Neural progenitor cell (in vitro differentiated cells): ENCODE results near the gene MTFR2. TPM values are rescaled to one million over a fixed set of nuclear protein-coding genes. Genes with fewer than 3 reads are reported as not detected.

Source experiments
- DNase-seq: peaks from one replicate; pipeline ENCODE4 v3.0.0-alpha.2; 2016; ENCODE audit warnings: low spot score
- H2AFZ ChIP-seq: fragments of 200-600 bp; sonication (generic); replicated peaks from 2 replicates; pipeline ENCODE4 v1.6.1; 2016; ENCODE audit warnings: antibody characterized with exemption
- H3F3A ChIP-seq: fragments of 200-600 bp; sonication (generic); 2 replicates; pipeline ENCODE4 v1.6.1; 2016; ENCODE audit warnings: antibody characterized with exemption, low read depth
- H3K27ac ChIP-seq: fragments of 200-600 bp; sonication (generic); 2 replicates; pipeline ENCODE4 v1.5.1; 2016; ENCODE audit warnings: mild to moderate bottlenecking
- H3K27me3 ChIP-seq: fragments of 200-600 bp; sonication (generic); 2 replicates; pipeline ENCODE4 v1.6.1; 2016; ENCODE audit warnings: mild to moderate bottlenecking, moderate library complexity
- H3K36me3 ChIP-seq: fragments of 200-600 bp; sonication (generic); 2 replicates; pipeline ENCODE4 v1.5.1; 2016
- H3K4me1 ChIP-seq: fragments of 200-600 bp; sonication (generic); 2 replicates; pipeline ENCODE4 v1.6.1; 2016; ENCODE audit warnings: mixed run types
- H3K4me2 ChIP-seq: fragments of 200-600 bp; sonication (generic); 2 replicates; pipeline ENCODE4 v1.6.1; 2016
- H3K4me3 ChIP-seq: fragments of 200-600 bp; sonication (generic); 2 replicates; pipeline ENCODE4 v1.5.1; 2016
- H3K79me2 ChIP-seq: fragments of 200-600 bp; sonication (generic); 2 replicates; pipeline ENCODE4 v1.6.1; 2016; ENCODE audit warnings: low read depth
- H3K9ac ChIP-seq: fragments of 200-600 bp; sonication (generic); 2 replicates; pipeline ENCODE4 v1.6.1; 2016
- H3K9me3 ChIP-seq: fragments of 200-600 bp; sonication (generic); 2 replicates; pipeline ENCODE4 v1.5.1; 2016; ENCODE audit warnings: low read depth
- H4K20me1 ChIP-seq: fragments of 200-600 bp; sonication (generic); 2 replicates; pipeline ENCODE4 v1.6.1; 2016; ENCODE audit warnings: low read depth
- H3K27ac Mint-ChIP-seq: 3 replicates; pipeline ENCODE4 v1.8.0; 2021; ENCODE audit warnings: mixed read lengths
- H3K27me3 Mint-ChIP-seq: 2 replicates; pipeline ENCODE4 v1.8.0; 2022; ENCODE audit warnings: low read depth, mild to moderate bottlenecking, inconsistent platforms, moderate library complexity, mixed read lengths; ENCODE audit not compliant: insufficient read depth
- H3K36me3 Mint-ChIP-seq: 3 replicates; pipeline ENCODE4 v1.8.0; 2021; ENCODE audit warnings: mixed read lengths
- H3K4me1 Mint-ChIP-seq: 3 replicates; pipeline ENCODE4 v1.8.0; 2021; ENCODE audit warnings: mixed read lengths
- H3K4me3 Mint-ChIP-seq: 3 replicates; pipeline ENCODE4 v1.8.0; 2021; ENCODE audit warnings: mild to moderate bottlenecking, moderate library complexity, mixed read lengths
- H3K9me3 Mint-ChIP-seq: 3 replicates; pipeline ENCODE4 v1.8.0; 2020; ENCODE audit warnings: mixed read lengths
- EZH2 ChIP-seq: fragments of 200-600 bp; sonication (generic); IDR thresholded peaks from 2 replicates; pipeline ENCODE4 v1.6.1; 2017; ENCODE audit warnings: antibody characterized with exemption, mild to moderate bottlenecking, moderate library complexity
- EZH2phosphoT487 ChIP-seq: fragments of 200-600 bp; sonication (generic); IDR thresholded peaks from 2 replicates; pipeline ENCODE4 v1.6.1; 2017; ENCODE audit warnings: antibody characterized with exemption
- total RNA-seq: library from RNA; depleted of rRNA; stranded (reverse); fragments of >200 nt; gene quantifications from 2 replicates; pipeline ENCODE4 v1.2.3, GENCODE V29; 2015; ENCODE audit warnings: low replicate concordance
- TF ChIP-seq, protein P1 (sequence below): fragments of 200-600 bp; sonication (generic); IDR thresholded peaks from 2 replicates; pipeline ENCODE4 v1.5.1; 2017; ENCODE audit warnings: antibody characterized with exemption, mild to moderate bottlenecking

Gene MTFR2
- total RNA-seq, 1 donor from 2014 or later = 12.6 TPM

DNA sequence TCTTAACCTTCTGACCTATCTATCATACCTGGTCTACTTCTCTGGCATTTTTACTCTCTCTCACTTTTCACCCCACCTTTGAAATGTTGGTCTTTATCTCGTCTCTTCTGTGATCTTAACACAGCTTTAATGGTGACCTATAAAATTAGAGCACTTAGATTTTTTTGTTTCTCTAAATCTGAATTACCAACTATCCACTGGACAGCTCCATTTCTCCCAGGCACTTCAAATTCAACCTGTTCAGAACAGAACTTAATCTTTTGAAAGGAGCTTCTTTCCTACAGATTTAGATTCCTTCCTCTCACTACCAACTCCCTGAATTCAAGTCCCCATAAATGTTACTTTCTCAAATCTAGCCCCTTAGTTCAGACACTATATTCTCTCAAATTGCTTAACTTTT, 15.0 kb upstream of the MTFR2 start:
- peaks cover 82% of the 10 kb centered on the region for H3K36me3 ChIP-seq
- no peaks in the 10 kb centered on the region for H3K27me3 ChIP-seq
- peaks cover 83% of the 10 kb centered on the region for H4K20me1 ChIP-seq
- peaks cover 34% of the 10 kb centered on the region for H3K36me3 Mint-ChIP-seq
- TF ChIP-seq EZH2phosphoT487 (no peak), EZH2 (no peak)
- TF ChIP-seq, protein P1, sequence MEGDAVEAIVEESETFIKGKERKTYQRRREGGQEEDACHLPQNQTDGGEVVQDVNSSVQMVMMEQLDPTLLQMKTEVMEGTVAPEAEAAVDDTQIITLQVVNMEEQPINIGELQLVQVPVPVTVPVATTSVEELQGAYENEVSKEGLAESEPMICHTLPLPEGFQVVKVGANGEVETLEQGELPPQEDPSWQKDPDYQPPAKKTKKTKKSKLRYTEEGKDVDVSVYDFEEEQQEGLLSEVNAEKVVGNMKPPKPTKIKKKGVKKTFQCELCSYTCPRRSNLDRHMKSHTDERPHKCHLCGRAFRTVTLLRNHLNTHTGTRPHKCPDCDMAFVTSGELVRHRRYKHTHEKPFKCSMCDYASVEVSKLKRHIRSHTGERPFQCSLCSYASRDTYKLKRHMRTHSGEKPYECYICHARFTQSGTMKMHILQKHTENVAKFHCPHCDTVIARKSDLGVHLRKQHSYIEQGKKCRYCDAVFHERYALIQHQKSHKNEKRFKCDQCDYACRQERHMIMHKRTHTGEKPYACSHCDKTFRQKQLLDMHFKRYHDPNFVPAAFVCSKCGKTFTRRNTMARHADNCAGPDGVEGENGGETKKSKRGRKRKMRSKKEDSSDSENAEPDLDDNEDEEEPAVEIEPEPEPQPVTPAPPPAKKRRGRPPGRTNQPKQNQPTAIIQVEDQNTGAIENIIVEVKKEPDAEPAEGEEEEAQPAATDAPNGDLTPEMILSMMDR = no peak
- no peak overlapping the region for H3K9ac ChIP-seq
- H3K27me3 Mint-ChIP-seq = no peaks in the 10 kb centered on the region
- H3K4me3 Mint-ChIP-seq = no peak overlapping the region
- H3K9me3 Mint-ChIP-seq = no peaks in the 10 kb centered on the region
- H3K79me2 ChIP-seq = peaks cover 87% of the 10 kb centered on the region
- H2AFZ ChIP-seq = no peak overlapping the region
- H3K4me1 Mint-ChIP-seq = no peaks in the 10 kb centered on the region
- no peak overlapping the region for H3K4me3 ChIP-seq
- no peak overlapping the region for H3K4me2 ChIP-seq
- DNase-seq = no peak
- H3K27ac Mint-ChIP-seq = no peak overlapping the region
- H3F3A ChIP-seq = peaks cover 7% of the 10 kb centered on the region
- H3K27ac ChIP-seq = no peak overlapping the region
- H3K9me3 ChIP-seq = no peaks in the 10 kb centered on the region
- no peaks in the 10 kb centered on the region for H3K4me1 ChIP-seq

- no peaks in the 10 kb centered on the region for H3K9me3 ChIP-seq
- no peak for DNase-seq
- no peak overlapping the region for H2AFZ ChIP-seq
- H3K4me1 Mint-ChIP-seq = no peaks in the 10 kb centered on the region
- peaks cover 67% of the 10 kb centered on the region for H3K79me2 ChIP-seq
- H3K27me3 ChIP-seq = no peaks in the 10 kb centered on the region
- peaks cover 35% of the 10 kb centered on the region for H3K36me3 Mint-ChIP-seq
- TF ChIP-seq EZH2 (no peak), EZH2phosphoT487 (no peak)
- TF ChIP-seq, protein P1 = no peak
- H3K27me3 Mint-ChIP-seq = no peaks in the 10 kb centered on the region
- H3K4me1 ChIP-seq = no peaks in the 10 kb centered on the region
- no peak overlapping the region for H3K9ac ChIP-seq
- no peak overlapping the region for H3K27ac Mint-ChIP-seq
- no peak overlapping the region for H3K4me2 ChIP-seq
- no peaks in the 10 kb centered on the region for H3K9me3 Mint-ChIP-seq
- H3K4me3 ChIP-seq = no peak overlapping the region
- peaks cover 21% of the 10 kb centered on the region for H3F3A ChIP-seq
- H3K27ac ChIP-seq = no peak overlapping the region
- H4K20me1 ChIP-seq = peaks cover 94% of the 10 kb centered on the region
- H3K4me3 Mint-ChIP-seq = no peak overlapping the region
- H3K36me3 ChIP-seq = peaks cover 72% of the 10 kb centered on the region
Measured at GRCh38 chr6:136262940-136263339, 12.8 kb upstream of the MTFR2 start.

DNA sequence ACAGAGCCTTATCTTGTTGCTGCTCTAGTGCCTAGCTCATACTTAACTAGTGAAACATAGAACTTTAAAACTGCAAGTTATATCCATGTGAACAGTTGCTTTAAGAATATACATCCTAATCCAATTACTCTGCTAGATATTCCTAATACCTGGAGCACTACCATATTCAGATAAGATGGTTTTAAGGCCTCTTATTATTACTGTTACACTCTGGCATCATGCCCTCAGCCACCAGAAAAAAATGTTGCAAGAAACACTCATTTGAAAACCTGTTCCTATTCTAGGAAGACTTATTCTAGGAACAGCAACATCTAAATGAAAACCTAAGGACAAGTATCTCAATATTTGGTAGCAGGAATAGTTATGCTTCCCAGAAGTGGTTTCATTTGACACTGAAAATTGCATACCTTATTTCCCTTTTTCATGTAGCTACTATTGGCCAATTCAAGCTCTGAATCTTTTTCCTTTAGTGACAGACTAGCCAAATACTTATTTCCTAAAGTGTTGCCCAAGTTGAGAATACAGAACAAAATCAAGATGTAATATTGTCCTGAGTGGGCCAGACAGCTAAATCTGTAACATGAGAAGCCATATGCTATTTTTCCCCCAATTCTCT, 4.8 kb upstream of the MTFR2 start:
- H3K4me1 ChIP-seq = peaks cover 3% of the 10 kb centered on the region
- no peak overlapping the region for H3K4me2 ChIP-seq
- no peaks in the 10 kb centered on the region for H3K79me2 ChIP-seq
- no peak for TF ChIP-seq EZH2
- TF ChIP-seq, protein P1 = no peak
- TF ChIP-seq EZH2phosphoT487 = no peak
- peaks cover 12% of the 10 kb centered on the region for H3K4me1 Mint-ChIP-seq
- no peak overlapping the region for H2AFZ ChIP-seq
- H3K27me3 Mint-ChIP-seq = peaks cover 3% of the 10 kb centered on the region
- no peak overlapping the region for H3K9ac ChIP-seq
- H3F3A ChIP-seq = peaks cover 63% of the 10 kb centered on the region
- H3K9me3 Mint-ChIP-seq = no peaks in the 10 kb centered on the region
- H3K27me3 ChIP-seq = no peaks in the 10 kb centered on the region
- no peaks in the 10 kb centered on the region for H3K9me3 ChIP-seq
- H4K20me1 ChIP-seq = peaks cover 21% of the 10 kb centered on the region
- no peak overlapping the region for H3K27ac Mint-ChIP-seq
- H3K36me3 Mint-ChIP-seq = peaks cover 9% of the 10 kb centered on the region
- H3K36me3 ChIP-seq = peaks cover 13% of the 10 kb centered on the region
- H3K27ac ChIP-seq = no peak overlapping the region
- no peak for DNase-seq
- H3K4me3 Mint-ChIP-seq = no peak overlapping the region
- H3K4me3 ChIP-seq = no peak overlapping the region
